Measurements from ENCODE around the gene KRTAP12-4.
"Not testable (repeated sequence)": the region's sequence is repeated elsewhere in the genome, so short reads cannot be mapped to it uniquely, and the experiment has no call there.

The KRTAP12-4 gene

DNA sequence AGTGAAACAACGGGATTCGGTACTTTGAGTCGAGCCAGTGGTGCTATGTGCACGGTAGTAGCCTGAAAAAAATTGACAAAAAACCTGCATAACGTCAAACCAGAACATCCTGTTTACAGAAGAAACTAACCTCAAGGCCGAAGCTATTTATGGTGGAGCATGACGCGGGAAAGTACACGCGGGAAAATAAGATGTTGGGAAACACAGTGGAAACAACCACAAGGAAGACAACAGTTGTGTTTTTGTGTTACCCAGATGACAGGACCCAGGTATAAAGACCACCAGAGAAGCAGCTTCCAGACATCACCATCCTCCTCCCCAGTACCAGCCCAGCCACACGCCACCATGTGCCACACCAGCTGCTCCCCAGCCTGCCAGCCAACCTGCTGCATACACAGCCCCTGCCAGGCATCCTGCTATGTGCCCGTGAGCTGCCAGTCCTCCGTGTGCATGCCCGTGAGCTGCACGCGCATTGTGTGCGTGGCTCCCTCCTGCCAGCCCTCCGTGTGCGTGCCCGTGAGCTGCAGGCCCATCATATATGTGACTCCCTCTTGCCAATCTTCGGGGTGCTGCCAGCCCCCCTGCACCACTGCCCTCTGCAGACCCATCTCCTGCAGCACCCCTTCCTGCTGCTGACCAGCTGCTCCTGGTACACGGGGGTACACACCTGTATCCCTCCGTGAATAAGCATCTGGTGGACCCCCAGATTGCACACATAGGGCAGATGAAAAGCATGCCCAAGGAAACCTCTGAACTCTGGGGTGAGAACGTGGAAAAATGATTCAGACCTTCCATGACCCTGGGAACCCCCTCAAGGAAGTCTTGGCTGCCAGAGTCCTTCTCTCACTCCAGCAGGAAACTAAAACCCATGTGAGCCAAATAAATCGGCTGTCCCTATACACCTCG lies 3.4 kb upstream of the KRTAP12-4 start, which contains the start of gene KRTAP12-3:
Gene KRTAP12-3 (plus strand): TSS at position 298 of the 906 bp plus-strand sequence. CDS start 48 bp downstream, at position 346.
- DNase-seq (ENCODE audit: low read depth in 2 of 3, low spot score in 2 of 3): no peak

DNA sequence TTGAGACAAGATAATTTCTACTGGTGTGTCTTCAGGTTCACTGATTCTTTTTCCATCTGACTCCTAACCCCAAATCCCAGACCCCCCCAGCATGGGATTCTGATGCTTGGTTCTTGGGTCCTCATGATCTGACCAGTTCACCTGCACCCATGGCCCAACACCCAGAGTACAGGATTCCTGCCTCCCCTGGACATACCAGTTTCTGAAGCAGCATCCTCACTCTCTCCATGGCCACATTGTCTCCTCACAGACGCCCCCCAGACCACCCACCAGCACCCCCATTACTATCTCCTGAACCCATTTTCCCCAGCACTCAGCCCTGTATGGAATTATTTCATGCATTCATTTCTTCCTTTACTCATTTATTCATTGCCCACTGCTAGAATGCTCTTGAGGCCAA lies 2.4 kb upstream of the KRTAP12-4 start:
- DNase-seq (ENCODE audit: low read depth in 2 of 3, low spot score in 2 of 3): no peak

DNA sequence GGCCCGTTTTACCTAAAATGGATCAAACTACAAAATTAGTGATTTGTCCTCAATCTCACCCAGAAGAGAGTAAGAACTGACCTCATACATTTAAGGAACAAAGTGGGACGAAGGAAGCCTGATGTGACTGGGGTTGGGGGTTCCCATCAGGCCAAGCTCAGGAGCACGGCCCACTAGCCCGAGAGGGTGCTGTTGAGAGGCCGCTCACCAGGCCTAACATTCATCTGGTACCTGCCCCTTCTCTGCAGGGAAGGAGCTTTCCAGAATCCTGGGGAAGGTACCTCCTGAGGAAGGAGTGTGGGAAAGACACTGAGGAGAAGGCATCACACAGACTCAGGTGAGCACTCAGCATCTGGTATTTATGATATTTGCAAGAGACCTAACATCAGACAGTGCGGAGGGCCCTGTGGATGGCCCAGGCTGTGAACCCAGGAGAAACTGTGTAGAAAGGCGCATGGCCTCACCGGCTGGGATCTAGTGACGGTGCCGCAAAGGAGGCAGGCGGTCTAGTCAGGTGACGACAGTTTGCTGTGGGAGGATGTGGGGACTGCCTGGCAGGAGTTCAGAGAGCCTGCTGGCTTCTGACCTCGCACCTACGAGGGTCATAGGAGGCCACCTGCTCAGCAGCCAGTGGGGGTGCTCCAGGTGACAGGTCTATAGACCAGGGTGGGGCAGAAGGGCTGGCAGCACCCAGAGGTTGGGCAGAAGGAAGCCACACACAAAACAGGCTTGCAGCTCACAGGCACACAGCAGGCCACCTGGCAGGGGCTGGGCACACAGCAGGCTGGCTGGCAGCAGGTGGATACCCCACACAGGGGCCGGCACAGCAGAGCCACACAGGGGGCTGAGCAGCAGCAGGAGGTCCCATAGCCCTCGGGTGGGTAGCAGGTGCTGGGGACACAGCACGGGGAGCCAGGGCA lies 543 bp downstream of the KRTAP12-4 start:
- DNase-seq (ENCODE audit: low read depth in 2 of 3, low spot score in 2 of 3): no peak

DNA sequence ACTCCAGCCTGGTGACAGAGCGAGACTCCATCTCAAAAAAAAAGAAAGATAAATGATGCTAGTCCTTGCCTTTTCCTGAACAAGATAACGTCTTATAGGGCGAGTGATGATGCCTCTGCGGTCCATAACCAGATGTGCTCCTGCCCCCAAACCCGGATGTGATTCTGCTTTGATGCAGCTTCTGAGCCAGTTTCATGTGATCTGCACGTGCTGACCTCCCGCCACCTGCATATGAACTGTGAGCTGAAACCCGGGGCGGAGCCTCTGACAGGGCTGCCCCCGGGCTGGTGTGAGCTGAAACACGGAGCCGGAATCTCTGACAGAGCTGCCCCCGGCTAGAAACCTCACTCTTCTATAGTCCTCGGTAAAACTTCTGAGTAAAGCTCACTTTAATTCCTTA lies 1.3 kb downstream of the KRTAP12-4 start:
- DNase-seq (ENCODE audit: low read depth in 2 of 3, low spot score in 2 of 3): no peak

DNA sequence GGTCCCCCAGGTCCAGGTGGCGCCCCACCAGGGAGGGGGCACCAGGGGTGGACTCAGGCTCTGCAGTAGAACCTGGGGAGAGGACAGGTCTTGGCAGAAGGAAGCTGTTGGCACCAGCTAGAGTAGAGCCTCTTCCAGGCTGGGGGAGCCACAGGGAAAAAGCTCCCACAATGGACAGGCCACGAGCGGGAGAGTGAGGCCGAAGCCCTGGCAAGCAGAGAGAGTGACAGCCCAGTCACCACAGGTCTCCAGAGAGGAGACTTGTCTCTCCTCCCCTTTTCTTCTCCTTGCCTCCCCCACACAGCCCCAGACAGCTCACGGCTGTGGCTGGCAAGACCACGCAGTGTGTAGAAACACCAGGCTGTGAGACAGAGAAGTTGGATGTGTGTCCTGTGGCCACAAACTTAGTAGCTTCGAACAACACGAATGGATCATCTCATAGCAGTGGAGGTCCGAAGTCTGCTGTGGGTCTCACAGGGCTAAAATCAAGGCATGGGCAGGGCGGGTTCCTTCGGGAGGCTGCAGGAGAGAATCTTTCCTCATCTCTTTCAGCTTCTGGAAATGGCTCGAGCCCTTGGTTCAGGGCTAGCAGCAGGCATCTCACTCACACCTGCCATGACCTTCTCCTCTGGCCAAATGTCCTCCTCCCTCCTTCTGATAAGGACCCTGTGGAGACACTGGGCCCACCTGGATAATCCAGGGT lies 3.3 kb downstream of the KRTAP12-4 start:
- DNase-seq (ENCODE audit: low read depth in 2 of 3, low spot score in 2 of 3): no peak

GRCh38 chr21:44650265-44650972 lies 4.0 kb downstream of the KRTAP12-4 start:
- no peak for DNase-seq (ENCODE audit: low read depth in 2 of 3, low spot score in 2 of 3)

- DNase-seq (ENCODE audit: low read depth in 2 of 3, low spot score in 2 of 3): no peak
Observed at GRCh38 chr21:44649521-44650100, 4.8 kb downstream of the KRTAP12-4 start.

GRCh38 chr21:44648557-44649311 lies 5.7 kb downstream of the KRTAP12-4 start:
- DNase-seq (ENCODE audit: low read depth in 2 of 3, low spot score in 2 of 3): no peak

DNA sequence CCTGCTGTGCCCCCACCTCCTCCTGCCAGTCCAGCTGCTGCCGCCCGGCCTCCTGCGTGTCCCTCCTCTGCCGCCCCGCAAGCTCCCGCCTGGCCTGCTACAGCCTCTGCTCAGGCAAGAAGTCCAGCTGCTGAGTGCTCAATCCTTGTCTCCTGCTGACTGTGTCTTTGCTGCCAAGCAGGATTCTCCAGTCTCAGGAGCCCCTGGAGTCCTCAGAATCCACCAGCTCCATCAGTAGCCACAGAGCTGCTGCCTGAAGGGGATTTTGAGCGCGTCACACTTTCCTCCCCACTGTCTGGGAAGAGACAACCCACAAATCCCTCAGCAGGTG lies 7.3 kb downstream of the KRTAP12-4 start:
- no peak for DNase-seq (ENCODE audit: low read depth in 2 of 3, low spot score in 2 of 3)

DNA sequence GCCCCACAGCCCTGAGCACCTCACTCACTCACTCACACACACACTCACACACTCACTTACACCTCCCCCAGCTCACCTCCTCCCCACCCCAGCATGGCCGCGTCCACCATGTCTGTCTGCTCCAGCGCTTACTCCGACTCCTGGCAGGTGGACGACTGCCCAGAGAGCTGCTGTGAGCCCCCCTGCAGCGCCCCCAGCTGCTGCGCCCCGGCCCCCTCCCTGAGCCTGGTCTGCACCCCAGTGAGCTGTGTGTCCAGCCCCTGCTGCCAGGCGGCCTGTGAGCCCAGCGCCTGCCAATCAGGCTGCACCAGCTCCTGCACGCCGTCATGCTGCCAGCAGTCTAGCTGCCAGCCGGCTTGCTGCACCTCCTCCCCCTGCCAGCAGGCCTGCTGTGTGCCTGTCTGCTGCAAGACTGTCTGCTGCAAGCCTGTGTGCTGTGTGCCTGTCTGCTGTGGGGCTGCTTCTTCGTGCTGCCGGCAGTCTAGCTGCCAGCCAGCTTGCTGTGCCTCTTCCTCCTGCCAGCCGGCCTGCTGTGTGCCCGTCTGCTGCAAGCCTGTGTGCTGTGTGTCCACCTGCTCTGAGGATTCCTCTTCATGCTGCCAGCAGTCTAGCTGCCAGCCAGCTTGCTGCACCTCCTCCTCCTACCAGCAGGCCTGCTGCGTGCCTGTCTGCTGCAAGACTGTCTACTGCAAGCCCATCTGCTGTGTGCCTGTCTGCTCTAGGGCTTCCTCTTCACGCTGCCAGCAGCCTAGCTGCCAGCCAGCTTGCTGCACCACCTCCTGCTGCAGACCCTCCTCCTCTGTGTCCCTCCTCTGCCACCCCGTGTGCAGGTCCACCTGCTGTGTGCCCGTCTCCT lies 7.9 kb downstream of the KRTAP12-4 start, which contains the start of gene KRTAP10-11:
Gene KRTAP10-11 (plus strand): TSS at position 49 of the 856 bp plus-strand sequence. CDS start 45 bp downstream, at position 94.
- DNase-seq (ENCODE audit: low read depth in 2 of 3, low spot score in 2 of 3): not testable (repeated sequence)

DNA sequence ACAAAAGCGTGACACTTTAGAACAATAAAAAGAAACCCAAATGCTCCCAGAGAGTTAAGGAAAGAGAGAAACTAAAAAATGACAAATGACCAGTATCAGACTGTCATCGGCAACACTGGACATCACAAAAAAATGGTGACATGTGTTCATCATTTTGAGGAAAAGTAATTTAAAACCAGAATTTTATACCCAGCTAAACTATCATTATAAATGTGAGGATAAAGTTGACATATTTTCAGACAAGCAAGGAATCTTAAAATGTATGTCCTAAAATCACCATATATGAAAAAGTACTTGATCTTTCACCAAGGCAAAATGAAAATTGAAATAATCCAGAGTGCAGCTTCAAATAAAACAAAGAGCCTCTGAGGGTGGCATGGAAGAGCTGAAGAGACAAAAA lies 9.6 kb downstream of the KRTAP12-4 start:
- no peak for DNase-seq (ENCODE audit: low read depth in 2 of 3, low spot score in 2 of 3)

DNA sequence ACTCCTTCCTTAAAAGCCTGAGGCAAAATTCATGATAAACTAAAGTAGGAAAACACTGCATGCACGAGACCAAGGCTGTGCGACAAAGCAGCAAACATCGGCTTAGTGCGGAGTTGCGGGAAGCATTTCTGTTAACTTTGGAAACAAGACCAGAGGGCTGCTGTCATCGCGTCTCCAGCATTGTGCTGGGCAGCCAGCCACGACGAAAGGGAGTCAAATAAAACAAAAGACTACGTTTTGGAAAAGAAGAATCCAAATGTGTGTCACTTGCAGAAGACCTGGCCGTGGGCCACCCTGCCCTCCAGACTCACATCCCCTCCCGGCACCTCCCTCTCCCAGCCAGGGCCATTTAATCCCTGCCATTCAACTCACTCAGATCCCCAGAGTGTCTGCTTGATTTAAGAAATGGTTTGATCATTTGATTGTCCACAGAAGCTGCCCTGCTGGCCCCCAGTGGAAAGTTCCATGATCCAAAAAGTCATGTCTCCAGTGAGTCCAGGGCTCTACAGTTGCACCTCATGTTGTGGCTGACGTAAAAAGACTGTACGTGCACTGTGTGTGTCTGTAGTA lies 10.6 kb downstream of the KRTAP12-4 start:
- no peak for DNase-seq (ENCODE audit: low read depth in 2 of 3, low spot score in 2 of 3)

DNA sequence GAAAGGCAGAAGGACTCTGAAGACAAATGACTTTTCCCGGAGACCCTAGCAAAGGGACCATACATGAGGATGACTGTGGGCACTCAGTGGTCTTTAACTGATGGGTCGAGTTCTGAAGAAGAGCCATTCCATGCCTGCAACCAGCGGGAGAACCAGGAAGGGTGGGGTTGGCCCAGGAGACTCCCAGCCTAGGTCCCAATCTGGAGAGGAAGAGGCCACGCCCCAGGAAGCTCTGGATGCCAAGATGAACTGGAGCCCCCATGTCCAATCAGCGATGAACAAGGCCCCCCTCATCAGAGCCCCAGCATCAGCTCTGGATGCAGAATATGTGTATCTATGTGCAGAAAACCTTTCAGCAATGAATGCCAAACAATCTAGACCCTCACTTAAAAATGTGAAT lies 13.7 kb downstream of the KRTAP12-4 start:
- no peak for DNase-seq (ENCODE audit: low read depth in 2 of 3, low spot score in 2 of 3)

DNA sequence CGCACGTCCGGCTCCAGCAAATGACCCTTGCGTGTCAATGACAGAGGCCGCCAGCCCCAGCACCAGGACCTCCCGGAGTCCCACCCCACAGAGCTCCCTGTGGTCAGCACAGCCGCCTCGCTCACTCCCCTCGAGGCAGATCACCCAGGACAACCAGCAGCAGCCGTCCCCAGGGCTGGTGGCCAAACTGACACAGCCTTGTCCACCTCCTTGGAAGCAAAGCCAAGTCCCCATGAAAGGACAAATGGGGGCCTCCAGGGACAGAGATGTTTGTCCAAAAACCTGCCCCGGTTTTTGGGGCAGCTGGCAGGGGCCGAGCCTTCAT lies 15.2 kb downstream of the KRTAP12-4 start:
- no peak for DNase-seq (ENCODE audit: low read depth in 2 of 3, low spot score in 2 of 3)

DNA sequence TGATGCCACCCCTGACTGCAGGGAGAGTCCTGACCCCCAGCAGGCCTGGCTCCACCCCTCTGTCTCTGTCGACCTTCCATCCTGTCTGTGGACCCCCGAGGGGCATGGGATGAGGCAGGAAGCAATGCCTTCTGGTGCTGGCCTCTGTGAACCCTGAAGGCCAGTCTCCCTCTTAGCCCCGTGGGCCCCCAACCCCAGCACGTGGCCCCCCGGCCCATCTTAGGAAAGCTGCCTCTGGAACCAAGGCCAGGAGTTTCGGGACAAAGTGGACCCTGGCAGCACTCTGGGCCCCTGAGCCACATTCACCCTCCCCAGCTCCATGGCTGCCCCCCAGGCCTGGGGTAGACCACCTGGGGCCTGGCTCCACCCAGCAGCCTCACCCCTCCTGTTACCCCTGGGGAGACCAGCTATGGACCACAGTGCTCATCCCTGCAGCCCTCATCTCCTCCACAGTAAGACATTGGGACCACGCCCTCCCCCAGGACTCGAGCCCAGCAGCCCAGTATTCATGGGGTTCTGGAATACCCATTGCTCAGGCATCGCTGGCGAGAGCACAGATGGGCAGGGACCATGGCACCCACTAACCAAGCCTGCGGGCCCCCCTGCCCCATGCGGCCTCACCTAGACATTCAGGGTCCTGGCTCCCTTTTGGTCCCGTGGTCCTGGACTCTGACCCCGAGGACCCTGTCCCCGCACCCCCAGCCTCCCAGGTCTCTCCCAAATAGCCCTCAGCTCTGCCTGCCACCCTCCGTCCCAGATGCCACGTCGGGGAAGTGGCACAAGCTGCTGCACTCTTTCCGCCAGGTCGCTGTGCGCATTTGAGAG lies 15.7 kb downstream of the KRTAP12-4 start:
- DNase-seq (ENCODE audit: low read depth in 2 of 3, low spot score in 2 of 3): not testable (repeated sequence)

GRCh38 chr21:44637851-44638348 lies 16.6 kb downstream of the KRTAP12-4 start:
- DNase-seq (ENCODE audit: low read depth in 2 of 3, low spot score in 2 of 3): not testable (repeated sequence)
